ENCODE data around the gene SAE1. TPM values are rescaled to one million over a fixed set of nuclear protein-coding genes. Genes with fewer than 3 reads are reported as not detected.

Gene SAE1
- total and polyA plus RNA-seq, 2 donors (not counting 1 experiment from before 2014, with no cell fraction given): 26.5 to 45.1 TPM

DNA sequence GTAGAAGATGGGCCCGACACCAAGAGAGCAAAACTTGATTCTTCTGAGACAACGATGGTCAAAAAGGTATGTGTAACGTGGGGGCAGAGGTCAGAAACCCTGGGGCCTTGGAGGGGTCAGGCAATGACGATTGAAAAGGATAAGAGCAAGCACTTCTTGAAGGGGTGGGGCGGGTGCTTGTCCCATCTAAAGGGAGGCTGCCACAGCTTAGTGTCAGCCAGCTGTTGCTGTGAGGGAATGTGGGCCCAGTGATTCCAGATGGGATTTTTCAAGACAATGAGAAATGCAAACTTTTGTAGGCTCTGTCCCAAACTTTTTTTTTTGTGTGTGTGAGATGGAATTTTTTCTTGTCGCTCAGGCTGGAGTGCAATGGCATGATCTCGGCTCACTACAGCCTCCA lies 24.5 kb downstream of the SAE1 start:
- H3K79me2 ChIP-seq (ENCODE audit: control insufficient read depth, insufficient read depth, low read length): no peaks in the 10 kb centered on the region
- WGBS (ENCODE audit: insufficient coverage): 91% methylated on average over 5 of the region's 7 CpGs
- no peak overlapping the region for H3K4me3 Mint-ChIP-seq
- no peak overlapping the region for H3K4me2 ChIP-seq (replicated peaks; ENCODE audit: low read depth, low read length, poor library complexity, severe bottlenecking)
- no peaks in the 10 kb centered on the region for H4K20me1 ChIP-seq (ENCODE audit: control insufficient read depth, insufficient read depth, low read length, poor library complexity, severe bottlenecking)
- no peak for ATAC-seq (ENCODE audit: low read depth)
- H3K4me1 ChIP-seq (ENCODE audit: control insufficient read depth in 2 of 2, insufficient read depth in 2 of 2, low read length in 2 of 2): peaks cover 24 to 28% of the 10 kb centered on the region in 2 donors
- DNase-seq: no peak
- no peak overlapping the region for H3K27ac Mint-ChIP-seq
- no peaks in the 10 kb centered on the region for H3K27me3 ChIP-seq (replicated peaks in 1 of 4; ENCODE audit: control extremely low read depth in 1 of 4, control insufficient read depth in 3 of 4, insufficient read depth in 4 of 4, low read length in 3 of 4)
- peaks cover 9 to 40% of the 10 kb centered on the region in 2 experiments for H3K36me3 ChIP-seq (replicated peaks in 1 of 2; ENCODE audit: control extremely low read depth in 1 of 2, control insufficient read depth in 1 of 2, extremely low read depth in 1 of 2, insufficient read depth in 2 of 2, low read length in 1 of 2)
- no peak overlapping the region for H3K27ac ChIP-seq (ENCODE audit: low read length in 2 of 2)
- intact Hi-C loops (cut with micrococcal nuclease): no loop called here
- no peaks in the 10 kb centered on the region for H3K9me3 ChIP-seq (ENCODE audit: control extremely low read depth in 1 of 3, control insufficient read depth in 2 of 3, insufficient read depth in 1 of 3, low read length in 2 of 3)
- no peak overlapping the region for H3K9ac ChIP-seq (ENCODE audit: low read length)
- TF ChIP-seq, protein P1, sequence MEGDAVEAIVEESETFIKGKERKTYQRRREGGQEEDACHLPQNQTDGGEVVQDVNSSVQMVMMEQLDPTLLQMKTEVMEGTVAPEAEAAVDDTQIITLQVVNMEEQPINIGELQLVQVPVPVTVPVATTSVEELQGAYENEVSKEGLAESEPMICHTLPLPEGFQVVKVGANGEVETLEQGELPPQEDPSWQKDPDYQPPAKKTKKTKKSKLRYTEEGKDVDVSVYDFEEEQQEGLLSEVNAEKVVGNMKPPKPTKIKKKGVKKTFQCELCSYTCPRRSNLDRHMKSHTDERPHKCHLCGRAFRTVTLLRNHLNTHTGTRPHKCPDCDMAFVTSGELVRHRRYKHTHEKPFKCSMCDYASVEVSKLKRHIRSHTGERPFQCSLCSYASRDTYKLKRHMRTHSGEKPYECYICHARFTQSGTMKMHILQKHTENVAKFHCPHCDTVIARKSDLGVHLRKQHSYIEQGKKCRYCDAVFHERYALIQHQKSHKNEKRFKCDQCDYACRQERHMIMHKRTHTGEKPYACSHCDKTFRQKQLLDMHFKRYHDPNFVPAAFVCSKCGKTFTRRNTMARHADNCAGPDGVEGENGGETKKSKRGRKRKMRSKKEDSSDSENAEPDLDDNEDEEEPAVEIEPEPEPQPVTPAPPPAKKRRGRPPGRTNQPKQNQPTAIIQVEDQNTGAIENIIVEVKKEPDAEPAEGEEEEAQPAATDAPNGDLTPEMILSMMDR (IDR thresholded peaks at IDR 0.05): no peak
- TF ChIP-seq EZH2 (IDR thresholded peaks at IDR 0.05; ENCODE audit: borderline replicate concordance, insufficient read depth, low read depth, low read length, poor library complexity, severe bottlenecking): no peak
- no peaks in the 10 kb centered on the region for H3K27me3 Mint-ChIP-seq
- no peak overlapping the region for H2AFZ ChIP-seq (ENCODE audit: insufficient read depth, low read depth, low read length, poor library complexity, severe bottlenecking)
- CTCF ChIA-PET: interaction anchor here (0.6 to 2.1 kb wide), 2 partner anchors 56 to 77 kb away, joined by 3 to 5 read pairs; no protein-coding TSS in a partner anchor
- H3K4me1 Mint-ChIP-seq: peaks cover 27% of the 10 kb centered on the region
- no peak overlapping the region for H3K4me3 ChIP-seq (ENCODE audit: control extremely low read depth in 1 of 5, extremely low read depth in 1 of 5, insufficient read depth in 1 of 5, low read depth in 2 of 5, low read length in 4 of 5)
- POLR2A ChIA-PET: no interaction called here
- no peaks in the 10 kb centered on the region for H3K9me3 Mint-ChIP-seq (ENCODE audit: insufficient read depth)

DNA sequence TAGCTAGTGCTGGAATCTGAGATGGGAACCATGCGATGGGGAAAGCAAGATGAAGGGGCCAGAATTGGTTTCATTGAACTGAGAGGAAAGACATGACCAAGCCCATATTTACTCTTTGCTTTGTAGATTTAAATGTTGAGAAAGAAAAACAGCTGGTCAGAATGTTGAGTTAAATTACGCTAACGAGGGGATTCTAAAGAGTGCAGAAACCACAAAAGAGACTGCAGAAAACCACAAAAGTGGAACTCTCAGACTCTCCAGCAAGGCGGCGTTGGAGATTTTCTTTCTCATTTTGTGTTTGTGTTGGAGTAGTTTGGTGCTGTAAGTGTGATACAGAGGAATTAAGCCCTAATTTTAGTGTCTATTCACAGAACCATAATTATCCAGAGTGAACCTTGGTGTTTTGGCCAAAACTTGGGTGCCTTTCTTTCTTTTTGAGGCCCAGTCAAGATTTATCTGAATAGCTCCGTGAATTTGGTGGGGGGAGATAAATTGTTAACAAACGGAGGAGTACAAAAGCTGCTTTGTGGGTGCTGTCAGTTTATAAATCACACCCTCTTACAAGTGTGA lies 26.3 kb downstream of the SAE1 start:
- Histone ChIP-seq H3K27ac (ENCODE audit: low read length in 2 of 2) (peak overlapping the region; percentile 37 to 53), H3K4me1 (ENCODE audit: control insufficient read depth in 2 of 2, insufficient read depth in 2 of 2, low read length in 2 of 2) (peaks cover 24 to 28% of the 10 kb centered on the region in 2 donors), H3K79me2 (ENCODE audit: control insufficient read depth, insufficient read depth, low read length) (no peaks in the 10 kb centered on the region), H3K36me3 (replicated peaks in 1 of 2; ENCODE audit: control extremely low read depth in 1 of 2, control insufficient read depth in 1 of 2, extremely low read depth in 1 of 2, insufficient read depth in 2 of 2, low read length in 1 of 2) (peaks cover 3 to 34% of the 10 kb centered on the region in 2 experiments), H3K9me3 (ENCODE audit: control extremely low read depth in 1 of 3, control insufficient read depth in 2 of 3, insufficient read depth in 1 of 3, low read length in 2 of 3) (no peaks in the 10 kb centered on the region), H3K4me3 (ENCODE audit: control extremely low read depth in 1 of 5, extremely low read depth in 1 of 5, insufficient read depth in 1 of 5, low read depth in 2 of 5, low read length in 4 of 5) (peak overlapping the region in 1 of 5 experiments; percentile 31), H4K20me1 (ENCODE audit: control insufficient read depth, insufficient read depth, low read length, poor library complexity, severe bottlenecking) (no peaks in the 10 kb centered on the region), H3K9ac (ENCODE audit: low read length) (peak overlapping the region; percentile 30), H3K27me3 (replicated peaks in 1 of 4; ENCODE audit: control extremely low read depth in 1 of 4, control insufficient read depth in 3 of 4, insufficient read depth in 4 of 4, low read length in 3 of 4) (no peaks in the 10 kb centered on the region), H2AFZ (ENCODE audit: insufficient read depth, low read depth, low read length, poor library complexity, severe bottlenecking) (peak overlapping the region; percentile 52), H3K4me2 (replicated peaks; ENCODE audit: low read depth, low read length, poor library complexity, severe bottlenecking) (peak overlapping the region; percentile 66)
- ChIA-PET CTCF (interaction anchor here (0.8 to 3.1 kb wide), 4 partner anchors 9 to 91 kb away, joined by 3 to 15 read pairs (median 8); no protein-coding TSS in a partner anchor), POLR2A (interaction anchor here (1.0 kb wide), 1 partner anchor 26 kb away, joined by 3 read pairs; no protein-coding TSS in a partner anchor)
- Mint-ChIP-seq H3K27me3 (no peaks in the 10 kb centered on the region), H3K4me1 (peaks cover 27% of the 10 kb centered on the region), H3K4me3 (peak overlapping the region; percentile 66), H3K9me3 (ENCODE audit: insufficient read depth) (no peaks in the 10 kb centered on the region), H3K27ac (peak overlapping the region; percentile 73)
- DNase-seq (peak; percentile 32), ATAC-seq (ENCODE audit: low read depth) (peak; percentile 36)
- intact Hi-C loops (cut with micrococcal nuclease): no loop called here
- TF ChIP-seq EZH2 (IDR thresholded peaks at IDR 0.05; ENCODE audit: borderline replicate concordance, insufficient read depth, low read depth, low read length, poor library complexity, severe bottlenecking): no peak
- TF ChIP-seq, protein P1 (IDR thresholded peaks at IDR 0.05): no peak
- 0% methylated on average over 3 of the region's 7 CpGs for WGBS (ENCODE audit: insufficient coverage)
